Measurements from ENCODE around the gene EBF3.

EBF3 gene

GRCh38 chr10:129836253-129836652, 127.8 kb downstream of the EBF3 start:
- Histone ChIP-seq H3K27ac (no peak overlapping the region), H4K20me1 (ENCODE audit: insufficient read depth) (no peaks in the 10 kb centered on the region), H3K4me1 (ENCODE audit: low read depth, poor library complexity, severe bottlenecking) (no peaks in the 10 kb centered on the region), H3K79me2 (ENCODE audit: insufficient read depth, low read depth) (no peaks in the 10 kb centered on the region), H3K36me3 (ENCODE audit: insufficient read depth) (no peaks in the 10 kb centered on the region), H3K9ac (no peak overlapping the region), H3K4me3 (IDR thresholded peaks at IDR 0.05; ENCODE audit: insufficient read depth, low read depth, low read length) (no peak overlapping the region), H3K27me3 (ENCODE audit: insufficient read depth, low read depth) (no peaks in the 10 kb centered on the region), H3K4me2 (no peak overlapping the region), H2AFZ (ENCODE audit: low read depth) (no peak overlapping the region)
- TF ChIP-seq CTCF (conservative IDR thresholded peaks at IDR 0.05; ENCODE audit: low read depth, low read length): no peak

- Histone ChIP-seq H2AFZ (ENCODE audit: low read depth) (no peak overlapping the region), H3K4me2 (no peak overlapping the region), H3K4me1 (ENCODE audit: low read depth, poor library complexity, severe bottlenecking) (no peaks in the 10 kb centered on the region), H3K79me2 (ENCODE audit: insufficient read depth, low read depth) (no peaks in the 10 kb centered on the region), H3K9ac (no peak overlapping the region), H3K36me3 (ENCODE audit: insufficient read depth) (no peaks in the 10 kb centered on the region), H4K20me1 (ENCODE audit: insufficient read depth) (no peaks in the 10 kb centered on the region), H3K27ac (no peak overlapping the region), H3K27me3 (ENCODE audit: insufficient read depth, low read depth) (no peaks in the 10 kb centered on the region), H3K4me3 (IDR thresholded peaks at IDR 0.05; ENCODE audit: insufficient read depth, low read depth, low read length) (no peak overlapping the region)
- TF ChIP-seq CTCF (conservative IDR thresholded peaks at IDR 0.05; ENCODE audit: low read depth, low read length): no peak
Observed at GRCh38 chr10:129833994-129834739, 129.9 kb downstream of the EBF3 start.

GRCh38 chr10:129833468-129833950, 130.6 kb downstream of the EBF3 start:
- H3K4me3 ChIP-seq (IDR thresholded peaks at IDR 0.05; ENCODE audit: insufficient read depth, low read depth, low read length): no peak overlapping the region
- no peak for TF ChIP-seq CTCF (conservative IDR thresholded peaks at IDR 0.05; ENCODE audit: low read depth, low read length)

GRCh38 chr10:129832573-129833467, 131.3 kb downstream of the EBF3 start:
- H2AFZ ChIP-seq (ENCODE audit: low read depth): no peak overlapping the region

More at GRCh38 chr10:129833468-129833950, 130.6 kb downstream of the EBF3 start:
- H3K4me2 ChIP-seq: no peak overlapping the region
- no peak overlapping the region for H2AFZ ChIP-seq (ENCODE audit: low read depth)
- H3K36me3 ChIP-seq (ENCODE audit: insufficient read depth): no peaks in the 10 kb centered on the region
- H3K9ac ChIP-seq: no peak overlapping the region
- H3K4me1 ChIP-seq (ENCODE audit: low read depth, poor library complexity, severe bottlenecking): no peaks in the 10 kb centered on the region
- H4K20me1 ChIP-seq (ENCODE audit: insufficient read depth): no peaks in the 10 kb centered on the region
- no peak overlapping the region for H3K27ac ChIP-seq
- no peaks in the 10 kb centered on the region for H3K79me2 ChIP-seq (ENCODE audit: insufficient read depth, low read depth)
- H3K27me3 ChIP-seq (ENCODE audit: insufficient read depth, low read depth): no peaks in the 10 kb centered on the region

More at GRCh38 chr10:129832573-129833467, 131.3 kb downstream of the EBF3 start:
- H3K79me2 ChIP-seq (ENCODE audit: insufficient read depth, low read depth): no peaks in the 10 kb centered on the region
- H3K36me3 ChIP-seq (ENCODE audit: insufficient read depth): no peaks in the 10 kb centered on the region
- H3K27ac ChIP-seq: no peak overlapping the region
- no peak overlapping the region for H3K4me3 ChIP-seq (IDR thresholded peaks at IDR 0.05; ENCODE audit: insufficient read depth, low read depth, low read length)
- H3K27me3 ChIP-seq (ENCODE audit: insufficient read depth, low read depth): no peaks in the 10 kb centered on the region
- no peak overlapping the region for H3K9ac ChIP-seq
- TF ChIP-seq CTCF (conservative IDR thresholded peaks at IDR 0.05; ENCODE audit: low read depth, low read length): no peak
- no peaks in the 10 kb centered on the region for H4K20me1 ChIP-seq (ENCODE audit: insufficient read depth)
- H3K4me1 ChIP-seq (ENCODE audit: low read depth, poor library complexity, severe bottlenecking): no peaks in the 10 kb centered on the region
- no peak overlapping the region for H3K4me2 ChIP-seq

Measured in KMS-11 (cell line).